DMS 273 treated with DMSO at 0.1 percent for 48 hours (cell line): ENCODE measurements around the gene LINS1.
"Not testable (repeated sequence)": the region's sequence is repeated elsewhere in the genome, so short reads cannot be mapped to it uniquely, and the experiment has no call there.

Experiments
- DNase-seq: peaks from one replicate; lab custom pipeline; 2025; lab: John Stamatoyannopoulos, UW

The LINS1 gene

GRCh38 chr15:100601163-100601562, 821 bp downstream of the LINS1 start:
- DNase-seq: no peak

- DNase-seq: no peak
These were observed 3.3 kb downstream of the LINS1 start for GRCh38 chr15:100598655-100599054.

- DNase-seq: no peak
These were observed 4.1 kb downstream of the LINS1 start for GRCh38 chr15:100597862-100598261.

GRCh38 chr15:100596792-100597191, 5.2 kb downstream of the LINS1 start:
- no peak for DNase-seq

- DNase-seq: no peak
These were observed 6.0 kb downstream of the LINS1 start for GRCh38 chr15:100595964-100596363.

- DNase-seq: no peak
These were observed 8.6 kb downstream of the LINS1 start for GRCh38 chr15:100593431-100593830.

GRCh38 chr15:100592898-100593297, 9.1 kb downstream of the LINS1 start:
- no peak for DNase-seq

GRCh38 chr15:100591835-100592234, 10.1 kb downstream of the LINS1 start:
- no peak for DNase-seq

- not testable (repeated sequence) for DNase-seq
These were observed 10.8 kb downstream of the LINS1 start for GRCh38 chr15:100591163-100591562.

GRCh38 chr15:100588638-100589242, 13.2 kb downstream of the LINS1 start:
- DNase-seq: no peak

- DNase-seq: no peak
These were observed 21.6 kb downstream of the LINS1 start for GRCh38 chr15:100580414-100580813.

- DNase-seq: no peak
These were observed 28.5 kb downstream of the LINS1 start for GRCh38 chr15:100573526-100573925.

GRCh38 chr15:100572362-100572983, 29.5 kb downstream of the LINS1 start:
- DNase-seq: no peak

- DNase-seq: no peak
These were observed 30.3 kb downstream of the LINS1 start for GRCh38 chr15:100571592-100572167.

- no peak for DNase-seq
These were observed 31.2 kb downstream of the LINS1 start for GRCh38 chr15:100570735-100571313.

GRCh38 chr15:100570275-100570674, 31.7 kb downstream of the LINS1 start:
- no peak for DNase-seq

GRCh38 chr15:100569391-100569790, 32.6 kb downstream of the LINS1 start:
- DNase-seq: no peak

GRCh38 chr15:100566850-100567628, 34.9 kb downstream of the LINS1 start:
- DNase-seq: no peak

- no peak for DNase-seq
These were observed 36.4 kb downstream of the LINS1 start for GRCh38 chr15:100565591-100565990.

GRCh38 chr15:100560323-100560722, 41.7 kb downstream of the LINS1 start:
- DNase-seq: no peak

- DNase-seq: no peak
These were observed 42.7 kb downstream of the LINS1 start for GRCh38 chr15:100559330-100559729.

- DNase-seq: no peak
These were observed 43.2 kb downstream of the LINS1 start for GRCh38 chr15:100558771-100559254.
